HG02610 (cell line): ENCODE measurements around the gene PLXNB3.

Source experiments
- ATAC-seq: cut with Tn5 transposase; IDR thresholded peaks from one replicate; pipeline ENCODE4 v1.9.1; 2021; ENCODE audit warnings: mild to moderate bottlenecking, moderate library complexity; ENCODE audit not compliant: unreplicated experiment

PLXNB3 gene

DNA sequence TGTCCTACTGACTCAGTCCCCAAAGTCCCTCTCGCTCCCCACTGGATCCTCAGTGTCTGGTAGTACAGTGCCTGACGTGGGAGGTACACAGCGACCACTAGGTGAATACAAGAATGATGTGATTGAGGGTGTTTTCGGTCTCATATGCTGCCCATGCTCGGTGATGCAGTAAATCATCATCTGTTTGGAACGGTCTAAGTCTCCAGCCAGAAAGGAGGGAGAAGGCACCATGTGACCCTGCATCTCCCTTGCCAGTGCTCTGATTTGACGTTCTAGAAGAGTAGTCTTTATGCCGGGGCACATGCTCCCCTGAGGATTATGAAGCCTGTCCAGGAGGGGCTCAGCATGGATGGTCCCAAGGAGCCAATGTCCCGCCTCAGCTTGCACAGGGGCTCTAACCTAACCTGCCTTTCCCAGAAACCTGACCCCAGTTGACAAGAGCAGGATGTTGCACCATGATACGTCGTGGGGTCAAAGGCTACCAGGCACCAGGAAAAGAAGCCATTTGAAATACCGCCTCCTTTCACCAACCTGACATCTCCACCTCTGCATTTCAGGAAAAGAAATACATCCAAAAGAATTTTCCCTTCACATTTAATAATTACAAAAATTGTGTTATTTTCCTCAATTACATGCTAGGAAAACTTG, 13.8 kb upstream of the PLXNB3 start:
- ATAC-seq, result no peak

DNA sequence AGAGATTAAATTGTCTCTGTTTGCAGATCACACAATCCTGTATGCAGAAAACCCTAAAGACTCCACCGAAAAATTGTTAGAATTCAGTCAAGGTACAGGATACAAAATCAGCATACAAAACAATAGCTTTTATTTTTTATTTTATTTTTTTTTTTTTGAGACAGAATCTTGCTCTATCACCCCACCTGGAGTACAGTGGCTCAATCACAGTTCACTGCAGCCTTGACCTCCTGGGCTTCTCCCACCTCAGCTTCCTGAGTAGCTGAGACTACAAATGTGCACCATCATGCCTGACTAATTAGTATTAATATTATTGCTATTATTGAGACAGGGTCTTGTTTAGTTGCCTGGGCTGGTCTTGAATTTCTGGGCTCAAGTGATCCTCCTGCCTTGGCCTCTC, 8.9 kb upstream of the PLXNB3 start:
- no peak for ATAC-seq

DNA sequence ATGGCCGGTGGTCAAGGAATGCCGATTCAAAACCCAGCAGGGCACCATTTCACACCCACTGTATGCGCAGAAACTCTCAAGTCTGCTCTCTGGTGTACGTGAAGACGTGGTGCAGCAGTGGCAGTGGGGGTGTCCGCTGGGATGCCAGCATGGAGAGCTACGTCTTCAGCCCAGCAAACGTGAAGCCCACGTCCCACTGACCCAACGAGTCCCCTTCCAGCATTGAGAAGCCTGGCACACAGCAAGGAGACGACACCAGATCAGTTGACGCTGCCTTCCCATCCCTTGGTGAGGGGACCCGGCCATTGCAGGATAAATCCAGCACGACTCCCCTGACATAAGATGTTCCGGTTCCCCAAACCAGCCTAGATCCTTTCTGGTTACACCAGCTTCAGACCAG, 2.2 kb upstream of the PLXNB3 start:
- ATAC-seq, result no peak

DNA sequence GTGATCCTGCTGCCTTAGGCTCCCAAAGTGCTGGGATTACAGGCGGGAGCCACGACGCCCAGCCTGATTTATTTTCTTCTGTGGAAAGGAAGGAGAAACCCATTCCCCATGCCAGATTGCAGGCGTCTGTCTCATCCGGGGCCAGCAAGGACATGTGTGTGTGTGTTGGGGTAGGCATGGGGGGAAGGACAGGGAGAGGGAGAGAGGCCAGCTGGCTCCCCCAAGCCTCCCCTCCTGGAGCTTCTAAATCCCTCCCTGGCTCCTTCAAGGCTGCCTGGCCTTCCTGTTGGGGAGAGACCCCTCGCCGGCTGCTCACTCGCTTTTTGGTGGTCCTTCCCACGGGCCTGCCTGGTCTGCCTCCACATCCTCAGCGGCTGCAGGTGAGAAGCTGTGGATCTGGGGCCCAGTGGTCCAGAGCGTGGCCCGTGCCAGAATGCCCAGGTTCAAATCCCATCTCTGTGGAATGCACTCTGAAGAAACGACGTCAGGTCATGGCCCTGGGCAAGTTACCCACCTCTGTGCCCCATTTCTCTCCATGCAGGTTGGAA, 1.3 kb upstream of the PLXNB3 start:
- ATAC-seq, result no peak

DNA sequence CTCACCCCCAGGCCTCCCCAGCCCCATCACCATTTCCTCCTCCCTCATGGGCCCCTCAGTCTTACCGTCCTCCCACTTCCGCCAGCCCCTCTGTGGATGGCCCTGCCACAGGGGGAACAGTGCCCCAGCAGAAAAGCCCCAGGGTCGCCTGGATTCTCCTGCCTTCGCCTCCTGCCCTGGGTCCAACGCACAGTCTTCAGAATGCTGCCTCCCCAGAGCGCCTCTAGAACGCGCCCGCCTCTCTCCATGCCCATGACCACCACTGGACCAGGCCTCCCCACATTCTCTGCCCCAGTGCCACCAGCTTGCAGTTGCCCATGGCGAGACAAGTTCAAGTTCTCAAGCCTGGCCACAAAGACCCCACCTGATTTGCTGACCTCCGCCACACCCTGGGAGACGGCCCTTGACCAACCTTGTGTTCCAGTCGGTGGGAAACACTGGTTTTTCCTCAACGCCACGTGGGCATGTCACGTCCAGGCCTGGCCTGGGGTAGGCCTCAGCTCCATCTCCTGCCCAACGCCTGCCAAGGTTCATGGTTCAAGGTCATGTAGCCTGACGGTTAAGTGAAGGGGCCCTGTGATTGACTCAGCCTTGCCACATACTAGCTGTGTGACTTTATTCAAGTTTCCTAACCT, 634 bp upstream of the PLXNB3 start:
- ATAC-seq, result no peak

- ATAC-seq, result no peak
These were observed 713 bp downstream of the PLXNB3 start for GRCh38 chrX:153764786-153765137.

GRCh38 chrX:153765138-153766079, 1.4 kb downstream of the PLXNB3 start:
- ATAC-seq, result no peak

- ATAC-seq, result no peak
These were observed 2.2 kb downstream of the PLXNB3 start for GRCh38 chrX:153766098-153766817.

GRCh38 chrX:153766871-153767673, 3.0 kb downstream of the PLXNB3 start:
- ATAC-seq, result no peak

GRCh38 chrX:153767674-153768055, 3.6 kb downstream of the PLXNB3 start:
- no peak for ATAC-seq

DNA sequence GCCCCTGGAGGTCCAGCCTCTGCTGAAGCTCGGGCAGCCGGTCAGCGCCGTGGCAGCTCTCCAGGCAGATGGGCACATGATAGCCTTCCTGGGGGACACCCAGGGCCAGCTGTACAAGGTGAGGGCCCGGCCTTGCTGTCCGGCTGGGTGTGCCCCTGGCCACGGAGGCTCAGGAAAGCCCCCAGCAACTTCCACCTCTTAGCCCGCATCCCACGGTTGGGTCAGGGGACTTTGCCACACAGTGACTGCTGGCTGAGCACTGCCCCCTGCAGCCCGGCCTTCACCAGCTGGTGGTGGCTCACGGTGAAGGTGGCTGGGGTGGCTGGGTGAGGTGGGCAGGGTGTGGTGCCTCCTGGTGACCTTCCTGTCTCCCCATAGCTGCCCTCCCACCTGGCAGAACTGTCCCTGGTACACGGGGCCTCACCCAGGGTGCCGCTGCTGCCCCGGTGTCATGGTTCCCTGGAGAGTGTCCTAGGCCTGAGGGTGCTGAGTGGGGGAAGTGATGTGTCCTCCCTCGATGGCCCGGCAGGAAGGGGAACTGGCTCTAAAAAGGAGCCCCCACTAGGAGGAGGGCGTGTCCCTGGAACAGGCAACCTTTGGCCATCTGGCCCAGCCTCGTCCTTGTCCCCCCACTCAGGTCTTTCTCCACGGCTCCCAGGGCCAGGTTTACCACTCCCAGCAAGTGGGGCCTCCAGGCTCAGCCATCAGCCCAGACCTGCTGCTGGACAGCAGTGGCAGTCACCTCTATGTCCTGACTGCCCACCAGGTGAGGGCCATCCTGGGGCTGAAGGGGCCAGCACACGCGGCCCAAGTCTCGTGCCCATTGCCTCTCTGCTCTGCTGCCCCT, 4.5 kb downstream of the PLXNB3 start:
- ATAC-seq, result no peak

DNA sequence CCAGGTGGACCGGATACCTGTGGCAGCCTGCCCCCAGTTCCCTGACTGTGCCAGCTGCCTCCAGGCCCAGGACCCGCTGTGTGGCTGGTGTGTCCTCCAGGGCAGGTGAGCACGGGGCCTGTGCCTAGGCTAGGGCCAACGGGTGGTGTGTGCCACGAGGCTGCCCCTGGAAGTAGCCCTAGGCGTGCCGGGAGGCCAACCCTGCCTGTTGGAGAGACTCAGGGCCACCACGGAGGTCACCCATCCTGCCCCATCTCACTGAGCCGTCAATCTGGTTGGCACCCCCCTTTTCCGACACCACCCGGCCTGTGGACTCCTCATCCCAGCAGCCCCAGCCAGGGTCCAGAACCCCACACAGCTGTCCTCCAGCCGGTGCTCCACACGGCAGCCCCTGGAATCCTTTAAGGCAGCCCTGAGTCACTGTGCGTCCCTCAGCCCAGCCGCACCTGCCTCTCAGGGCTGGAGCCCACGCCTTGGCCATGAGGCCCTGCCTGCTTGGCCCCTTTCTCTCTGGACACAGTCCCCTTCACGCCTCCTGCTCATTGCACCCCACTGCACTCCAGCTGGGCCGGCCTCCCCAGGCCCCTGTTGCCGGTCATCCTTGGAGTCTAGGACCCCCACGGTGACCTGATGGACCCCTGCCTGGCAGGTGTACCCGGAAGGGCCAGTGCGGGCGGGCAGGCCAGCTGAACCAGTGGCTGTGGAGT, 5.3 kb downstream of the PLXNB3 start:
- no peak for ATAC-seq

DNA sequence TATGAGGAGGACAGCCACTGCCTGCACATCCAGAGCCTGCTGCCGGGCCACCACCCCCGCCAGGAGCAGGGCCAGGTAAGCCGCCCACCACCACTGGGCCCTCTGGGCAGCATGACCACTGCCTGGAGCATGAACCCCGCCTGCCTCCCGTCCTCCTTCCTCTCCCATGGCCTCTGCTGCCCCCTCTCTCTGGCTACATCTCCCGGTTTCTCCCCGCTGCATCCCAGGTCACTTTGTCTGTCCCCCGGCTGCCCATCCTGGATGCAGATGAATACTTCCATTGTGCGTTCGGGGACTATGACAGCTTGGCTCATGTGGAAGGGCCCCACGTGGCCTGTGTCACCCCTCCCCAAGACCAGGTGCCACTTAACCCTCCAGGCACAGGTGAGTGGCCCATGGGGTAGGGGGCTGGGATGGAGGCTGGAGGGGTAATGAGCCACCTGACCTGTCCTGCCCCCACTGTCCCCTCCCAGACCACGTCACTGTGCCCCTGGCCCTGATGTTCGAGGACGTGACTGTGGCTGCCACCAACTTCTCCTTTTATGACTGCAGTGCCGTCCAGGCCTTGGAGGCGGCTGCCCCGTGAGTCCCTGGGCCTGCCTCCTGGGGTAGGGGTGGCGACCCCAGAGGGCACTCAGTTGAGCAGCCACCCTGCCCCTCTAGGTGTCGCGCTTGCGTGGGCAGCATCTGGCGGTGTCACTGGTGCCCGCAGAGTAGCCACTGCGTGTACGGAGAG, 6.0 kb downstream of the PLXNB3 start:
- ATAC-seq, result no peak

DNA sequence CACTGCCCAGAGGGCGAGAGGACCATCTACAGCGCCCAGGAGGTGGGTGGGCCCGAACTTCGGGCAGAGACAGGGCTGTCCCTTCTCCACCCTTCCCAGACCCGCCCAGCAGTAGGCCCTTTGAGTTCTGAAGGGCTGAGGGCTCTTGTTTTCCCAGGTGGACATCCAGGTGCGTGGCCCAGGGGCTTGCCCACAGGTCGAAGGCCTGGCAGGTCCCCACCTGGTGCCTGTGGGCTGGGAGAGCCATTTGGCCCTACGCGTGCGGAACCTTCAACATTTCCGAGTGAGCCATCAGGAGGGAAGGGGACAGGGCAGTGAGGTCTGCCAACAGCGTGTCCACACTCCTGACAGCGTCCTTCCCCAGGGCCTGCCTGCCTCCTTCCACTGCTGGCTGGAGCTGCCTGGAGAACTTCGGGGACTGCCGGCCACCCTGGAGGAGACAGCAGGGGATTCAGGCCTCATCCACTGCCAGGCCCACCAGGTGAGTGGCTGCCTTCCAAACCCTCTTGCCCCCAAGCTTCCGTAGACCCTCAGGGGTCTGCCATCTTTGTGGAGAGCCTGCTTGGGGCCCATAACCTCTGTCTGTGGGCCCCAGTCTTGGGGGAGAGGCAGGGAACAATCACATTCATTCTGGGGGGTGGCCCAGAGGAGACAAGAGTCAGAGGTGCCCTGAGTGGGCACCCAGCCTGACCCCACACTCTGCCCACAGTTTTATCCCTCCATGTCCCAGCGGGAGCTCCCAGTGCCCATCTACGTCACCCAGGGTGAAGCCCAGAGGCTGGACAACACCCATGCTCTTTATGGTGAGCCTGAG, 6.8 kb downstream of the PLXNB3 start:
- ATAC-seq, result no peak

- no peak for ATAC-seq
These were observed 7.6 kb downstream of the PLXNB3 start for GRCh38 chrX:153771415-153772315.
